ENCODE measurements around the gene SCIMP.

Gene SCIMP

GRCh38 chr17:5254903-5255521 lies 20.4 kb upstream of the SCIMP start:
- Histone ChIP-seq H3K36me3 (replicated peaks; ENCODE audit: low read depth, low read length) (no peaks in the 10 kb centered on the region), H3K27ac (ENCODE audit: low read length) (no peak overlapping the region), H4K20me1 (ENCODE audit: insufficient read depth, low read length) (no peaks in the 10 kb centered on the region), H3K9ac (ENCODE audit: low read length) (no peak overlapping the region), H3K9me3 (ENCODE audit: insufficient read depth, low read length) (no peaks in the 10 kb centered on the region), H2AFZ (ENCODE audit: low read depth, low read length) (no peak overlapping the region), H3K4me2 (ENCODE audit: low read length) (no peak overlapping the region), H3K4me1 (ENCODE audit: low read length) (no peaks in the 10 kb centered on the region), H3K79me2 (ENCODE audit: low read length) (no peaks in the 10 kb centered on the region), H3K4me3 (ENCODE audit: low read length) (no peak overlapping the region), H3K27me3 (ENCODE audit: low read depth, low read length) (no peaks in the 10 kb centered on the region)
- TF ChIP-seq, protein P1, sequence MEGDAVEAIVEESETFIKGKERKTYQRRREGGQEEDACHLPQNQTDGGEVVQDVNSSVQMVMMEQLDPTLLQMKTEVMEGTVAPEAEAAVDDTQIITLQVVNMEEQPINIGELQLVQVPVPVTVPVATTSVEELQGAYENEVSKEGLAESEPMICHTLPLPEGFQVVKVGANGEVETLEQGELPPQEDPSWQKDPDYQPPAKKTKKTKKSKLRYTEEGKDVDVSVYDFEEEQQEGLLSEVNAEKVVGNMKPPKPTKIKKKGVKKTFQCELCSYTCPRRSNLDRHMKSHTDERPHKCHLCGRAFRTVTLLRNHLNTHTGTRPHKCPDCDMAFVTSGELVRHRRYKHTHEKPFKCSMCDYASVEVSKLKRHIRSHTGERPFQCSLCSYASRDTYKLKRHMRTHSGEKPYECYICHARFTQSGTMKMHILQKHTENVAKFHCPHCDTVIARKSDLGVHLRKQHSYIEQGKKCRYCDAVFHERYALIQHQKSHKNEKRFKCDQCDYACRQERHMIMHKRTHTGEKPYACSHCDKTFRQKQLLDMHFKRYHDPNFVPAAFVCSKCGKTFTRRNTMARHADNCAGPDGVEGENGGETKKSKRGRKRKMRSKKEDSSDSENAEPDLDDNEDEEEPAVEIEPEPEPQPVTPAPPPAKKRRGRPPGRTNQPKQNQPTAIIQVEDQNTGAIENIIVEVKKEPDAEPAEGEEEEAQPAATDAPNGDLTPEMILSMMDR (IDR thresholded peaks at IDR 0.05; ENCODE audit: low read depth, low read length), result no peak
- TF ChIP-seq EZH2phosphoT487 (IDR thresholded peaks at IDR 0.05; ENCODE audit: low read depth), result no peak

DNA sequence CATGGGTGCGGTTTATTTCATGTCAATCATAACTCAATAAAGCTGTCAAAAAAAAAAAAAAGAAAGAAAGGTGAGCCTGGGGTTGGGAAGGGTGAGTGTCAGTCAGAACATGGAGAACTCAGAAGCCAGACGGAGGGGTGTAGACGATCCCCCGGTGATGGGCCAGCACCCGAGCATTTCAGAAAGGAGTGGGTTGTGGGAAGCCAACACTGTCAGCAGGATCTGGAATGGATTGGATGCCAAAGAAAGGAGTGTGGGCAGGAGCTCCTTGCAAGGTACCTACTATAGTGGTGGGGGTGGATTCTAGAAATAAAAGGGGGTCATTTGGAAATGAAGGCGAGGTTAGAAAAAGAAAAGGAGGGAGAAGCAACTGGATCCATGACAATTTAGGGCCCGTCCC lies 19.8 kb upstream of the SCIMP start:
- Histone ChIP-seq H3K79me2 (ENCODE audit: low read length) (no peaks in the 10 kb centered on the region), H3K27ac (ENCODE audit: low read length) (no peak overlapping the region), H3K4me3 (ENCODE audit: low read length) (no peak overlapping the region), H3K27me3 (ENCODE audit: low read depth, low read length) (no peaks in the 10 kb centered on the region), H4K20me1 (ENCODE audit: insufficient read depth, low read length) (no peaks in the 10 kb centered on the region), H2AFZ (ENCODE audit: low read depth, low read length) (no peak overlapping the region), H3K4me1 (ENCODE audit: low read length) (no peaks in the 10 kb centered on the region), H3K36me3 (replicated peaks; ENCODE audit: low read depth, low read length) (no peaks in the 10 kb centered on the region), H3K9me3 (ENCODE audit: insufficient read depth, low read length) (no peaks in the 10 kb centered on the region), H3K9ac (ENCODE audit: low read length) (no peak overlapping the region), H3K4me2 (ENCODE audit: low read length) (no peak overlapping the region)
- TF ChIP-seq, protein P1 (IDR thresholded peaks at IDR 0.05; ENCODE audit: low read depth, low read length), result no peak
- TF ChIP-seq EZH2phosphoT487 (IDR thresholded peaks at IDR 0.05; ENCODE audit: low read depth), result no peak

DNA sequence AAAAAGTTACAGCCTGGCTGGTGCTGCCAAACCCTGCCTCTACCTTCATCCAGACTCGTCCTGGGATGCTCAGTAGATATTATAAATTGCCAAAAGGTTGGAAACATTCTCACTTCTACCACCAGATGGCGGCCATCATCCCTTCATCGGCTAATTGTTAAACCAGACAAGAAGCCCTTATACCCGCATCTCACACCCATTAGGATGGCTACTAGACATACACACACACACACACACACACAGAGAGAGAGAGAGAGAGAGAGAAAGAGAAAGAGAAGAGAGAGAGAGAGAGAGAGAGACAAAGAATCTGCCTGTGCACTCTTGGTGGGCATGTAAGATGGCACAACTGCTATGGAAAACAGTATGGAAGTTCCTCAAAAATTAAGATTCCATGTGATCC lies 15.0 kb upstream of the SCIMP start:
- Histone ChIP-seq H3K9me3 (ENCODE audit: insufficient read depth, low read length) (no peaks in the 10 kb centered on the region), H4K20me1 (ENCODE audit: insufficient read depth, low read length) (no peaks in the 10 kb centered on the region), H3K4me1 (ENCODE audit: low read length) (no peaks in the 10 kb centered on the region), H3K4me2 (ENCODE audit: low read length) (peak overlapping the region; percentile 28; the same call in 1 of the 2 replicates), H3K79me2 (ENCODE audit: low read length) (no peaks in the 10 kb centered on the region), H3K27ac (ENCODE audit: low read length) (no peak overlapping the region), H3K9ac (ENCODE audit: low read length) (no peak overlapping the region), H3K36me3 (replicated peaks; ENCODE audit: low read depth, low read length) (no peaks in the 10 kb centered on the region), H3K27me3 (ENCODE audit: low read depth, low read length) (no peaks in the 10 kb centered on the region), H3K4me3 (ENCODE audit: low read length) (no peak overlapping the region), H2AFZ (ENCODE audit: low read depth, low read length) (peak overlapping the region; percentile 74; the same call in 1 of the 2 replicates)
- TF ChIP-seq, protein P1 (IDR thresholded peaks at IDR 0.05; ENCODE audit: low read depth, low read length), result peak; percentile 52
- TF ChIP-seq EZH2phosphoT487 (IDR thresholded peaks at IDR 0.05; ENCODE audit: low read depth), result no peak

- H3K4me2 ChIP-seq (ENCODE audit: low read length), result no peak overlapping the region
- no peaks in the 10 kb centered on the region for H3K27me3 ChIP-seq (ENCODE audit: low read depth, low read length)
- no peak overlapping the region for H3K4me3 ChIP-seq (ENCODE audit: low read length)
- no peak overlapping the region for H3K27ac ChIP-seq (ENCODE audit: low read length)
- no peaks in the 10 kb centered on the region for H4K20me1 ChIP-seq (ENCODE audit: insufficient read depth, low read length)
- no peak overlapping the region for H2AFZ ChIP-seq (ENCODE audit: low read depth, low read length)
- H3K36me3 ChIP-seq (replicated peaks; ENCODE audit: low read depth, low read length), result no peaks in the 10 kb centered on the region
- H3K4me1 ChIP-seq (ENCODE audit: low read length), result no peaks in the 10 kb centered on the region
- no peaks in the 10 kb centered on the region for H3K9me3 ChIP-seq (ENCODE audit: insufficient read depth, low read length)
- TF ChIP-seq, protein P1 (IDR thresholded peaks at IDR 0.05; ENCODE audit: low read depth, low read length), result no peak
- H3K9ac ChIP-seq (ENCODE audit: low read length), result no peak overlapping the region
- H3K79me2 ChIP-seq (ENCODE audit: low read length), result no peaks in the 10 kb centered on the region
Observed at GRCh38 chr17:5248821-5249479, 14.3 kb upstream of the SCIMP start.
